GM12878 (cell line): ENCODE data around the gene TMUB1. TPM values are rescaled to one million over a fixed set of nuclear protein-coding genes. Genes with fewer than 3 reads are reported as not detected.

ENCODE experiments used
- ATAC-seq: fragments of 200-7000 bp; cut with Tn5 transposase; 3 replicates; pipeline ENCODE4 v1.9.1; 2020; ENCODE audit warnings: mild to moderate bottlenecking, moderate library complexity
- BruUV-seq: library from RNA; stranded (reverse); fragments of 400-500 nt; replicated peaks from 2 replicates; lab custom pipeline; 2021; lab: Mats Ljungman, UMichigan
- CTCF ChIA-PET: fragments of 300-600 bp; sonication (Branson Sonifier 250); formaldehyde crosslinking; extraction: SDS; loops from one replicate; lab custom pipeline; 2021; ENCODE audit warnings: inconsistent platforms; lab: Yijun Ruan, JAX
- POLR2A ChIA-PET: fragments of 350-600 bp; formaldehyde crosslinking; extraction: SDS; loops from one replicate; lab custom pipeline; 2021; ENCODE audit warnings: inconsistent platforms; lab: Charles Lee
- RAD21 ChIA-PET: fragments of 300-600 bp; sonication (Branson Sonifier 250); formaldehyde crosslinking; loops from one replicate; lab custom pipeline; 2023; ENCODE audit warnings: antibody characterized with exemption; ENCODE audit not compliant: unreplicated experiment; lab: Charles Lee
- SMC1A ChIA-PET: fragments of 300-600 bp; sonication (Branson Sonifier 250); formaldehyde crosslinking; loops from one replicate; lab custom pipeline; 2023; ENCODE audit not compliant: unreplicated experiment, uncharacterized antibody; lab: Charles Lee
- DNase-seq: peaks from one replicate; pipeline ENCODE4 v3.0.0-alpha.2; 2011; ENCODE audit warnings: low read depth, low spot score
- FAIRE-seq: peaks from 3 replicates; lab custom pipeline; 2011; peaks lifted over from hg19 to GRCh38; lab: Jason Lieb, UNC
- H2AFZ ChIP-seq: 2 replicates; pipeline ENCODE4 v1.6.0; 2011; ENCODE audit warnings: low read depth, low read length, control low read depth; ENCODE audit not compliant: control insufficient read depth
- H3K27ac ChIP-seq: 2 replicates; pipeline ENCODE4 v1.5.1; 2011; ENCODE audit warnings: control low read depth; ENCODE audit not compliant: control insufficient read depth, insufficient read depth
- H3K27me3 ChIP-seq, 2 experiments: replicated peaks in 1 of 2; 2 replicates each; pipeline versions ENCODE4 v1.6.0 to v1.6.1; 2011; ENCODE audit warnings: low read length in 1 of 2; ENCODE audit not compliant: control insufficient read depth in 2 of 2, insufficient read depth in 2 of 2
- H3K36me3 ChIP-seq, 2 experiments: 2 replicates each; pipeline ENCODE4 v1.5.1; 2011; ENCODE audit warnings: low read length in 1 of 2; ENCODE audit not compliant: control insufficient read depth in 2 of 2, insufficient read depth in 2 of 2
- H3K4me1 ChIP-seq: 2 replicates; pipeline ENCODE4 v1.6.1; 2011; ENCODE audit warnings: mild to moderate bottlenecking, low read length, moderate library complexity, mixed read lengths; ENCODE audit not compliant: control insufficient read depth, insufficient read depth
- H3K4me2 ChIP-seq: 2 replicates; pipeline ENCODE4 v1.6.0; 2011; ENCODE audit warnings: control low read depth; ENCODE audit not compliant: control insufficient read depth, insufficient read depth
- H3K4me3 ChIP-seq: fragments of 200-600 bp; sonication (generic); 2 replicates; pipeline ENCODE4 v1.5.1; 2016
- H3K79me2 ChIP-seq: 2 replicates; pipeline ENCODE4 v1.6.0; 2011; ENCODE audit warnings: low read length; ENCODE audit not compliant: control insufficient read depth, insufficient read depth
- H3K9ac ChIP-seq: 2 replicates; pipeline ENCODE4 v1.8.0; 2011; ENCODE audit warnings: low read length, control low read depth, mixed read lengths; ENCODE audit not compliant: control insufficient read depth, insufficient read depth
- H3K9me3 ChIP-seq: replicated peaks from 3 replicates; pipeline ENCODE4 v1.5.1; 2011; ENCODE audit warnings: mild to moderate bottlenecking, low read length; ENCODE audit not compliant: control insufficient read depth, insufficient read depth
- H4K20me1 ChIP-seq: 2 replicates; pipeline ENCODE4 v1.6.0; 2011; ENCODE audit not compliant: control insufficient read depth, insufficient read depth
- ATF7 ChIP-seq: fragments of 450-650 bp; IDR thresholded peaks from 2 replicates; pipeline ENCODE4 v1.6.1; 2016; ENCODE audit warnings: low read depth, mild to moderate bottlenecking
- CHD1 ChIP-seq: IDR thresholded peaks from 2 replicates; pipeline ENCODE4 v1.6.1; 2012; ENCODE audit warnings: low read depth, low read length, improper control_type of control experiment
- IRF4 ChIP-seq: IDR thresholded peaks from 2 replicates; pipeline ENCODE4 v1.6.1; 2011; ENCODE audit warnings: low read depth, low read length
- JUND ChIP-seq: IDR thresholded peaks from 2 replicates; pipeline ENCODE4 v1.6.1; 2012; ENCODE audit warnings: low read depth, mild to moderate bottlenecking, low read length, improper control_type of control experiment, moderate library complexity
- MTA3 ChIP-seq: IDR thresholded peaks from 2 replicates; pipeline ENCODE4 v1.6.1; 2012; ENCODE audit warnings: low read length, inconsistent platforms, borderline replicate concordance
- MYB ChIP-seq: fragments of 150-350 bp; IDR thresholded peaks from 2 replicates; pipeline ENCODE4 v1.6.1; 2014; ENCODE audit warnings: mild to moderate bottlenecking, low read depth, low read length, borderline replicate concordance
- NR2C1 ChIP-seq: fragments of 450-650 bp; IDR thresholded peaks from 2 replicates; pipeline ENCODE4 v1.6.1; 2017; ENCODE audit warnings: antibody characterized with exemption, mild to moderate bottlenecking, moderate library complexity
- RBBP5 ChIP-seq: fragments of 200-600 bp; sonication (generic); conservative IDR thresholded peaks from 2 replicates; pipeline ENCODE4 v1.6.1; 2016
- RELA ChIP-seq: fragments of 450-650 bp; IDR thresholded peaks from 2 replicates; pipeline ENCODE4 v1.8.0; 2014; ENCODE audit warnings: borderline replicate concordance; ENCODE audit not compliant: partially characterized antibody
- SRF ChIP-seq, 2 experiments: IDR thresholded peaks; 2 replicates each; pipeline ENCODE4 v1.6.1; 2011; ENCODE audit warnings: low read depth in 2 of 2, low read length in 2 of 2, mild to moderate bottlenecking in 1 of 2, moderate library complexity in 1 of 2
- TARDBP ChIP-seq: IDR thresholded peaks from 2 replicates; pipeline ENCODE4 v1.6.1; 2016; ENCODE audit warnings: borderline replicate concordance
- TCF3 ChIP-seq: IDR thresholded peaks from 2 replicates; pipeline ENCODE4 v1.6.1; 2012; ENCODE audit warnings: low read depth, mild to moderate bottlenecking, low read length, borderline replicate concordance; ENCODE audit not compliant: insufficient read depth
- WGBS: methylation state at CpG from one replicate; pipeline ENCODE4 v1.1.6; 2016; ENCODE audit warnings: low lambda C conversion rate; ENCODE audit not compliant: insufficient replicate concordance, insufficient coverage; ENCODE audit errors: missing lambda C conversion rate; 5-methylcytosine and 5-hydroxymethylcytosine counted together
- in situ Hi-C: fragments of 300-500 bp; cut with MboI; formaldehyde crosslinking; loops from 9 replicates; pipeline ENCODE4 v1.14.3; 2018; ENCODE audit warnings: mixed read lengths
- intact Hi-C: fragments of 100-400 bp; cut with micrococcal nuclease; formaldehyde crosslinking; loops from one replicate; pipeline ENCODE4 v1.14.2; 2022; ENCODE audit not compliant: unreplicated experiment
- polyA plus RNA-seq, 11 experiments: library from polyadenylated mRNA; depleted of rRNA in 4 of 11; unstranded in 6 of 11; stranded (reverse) in 5 of 11; fragments of >200 nt; fragmentation: Nextera tagmentation in 4 of 11; fragmentation: Illumina TruSeq in 1 of 11; extraction: Ambion mirVana in 4 of 11; extraction: Trizol in 1 of 11; gene quantifications; 1 replicate in 1 of 11; 2 replicates in 10 of 11; pipeline versions ENCODE4 v1.2.1 to v1.2.3, GENCODE V29; 2011 to 2016; ENCODE audit warnings: inconsistent platforms in 2 of 11, missing spikeins in 2 of 11, low read depth in 1 of 11
- total RNA-seq, 4 experiments: library from RNA; depleted of rRNA in 3 of 4; stranded (reverse); fragments of >200 nt in 3 of 4; fragmentation: Illumina TruSeq in 1 of 4; extraction: Trizol in 1 of 4; gene quantifications; 2 replicates each; pipeline versions ENCODE4 v1.2.1 to v1.2.3, GENCODE V29; 2013 to 2021
- TF ChIP-seq, protein P1 (sequence below): fragments of 450-650 bp; IDR thresholded peaks from 2 replicates; pipeline ENCODE4 v1.6.1; 2018; ENCODE audit warnings: borderline replicate concordance, mild to moderate bottlenecking; ENCODE audit not compliant: partially characterized antibody

TMUB1 gene
- total and polyA plus RNA-seq, 10 of the 15 experiments (the other 5 are each of a cell fraction or from before 2014, with no cell fraction given): 0.27 to 79.5 (median 41.3) TPM; not detected in 1

DNA sequence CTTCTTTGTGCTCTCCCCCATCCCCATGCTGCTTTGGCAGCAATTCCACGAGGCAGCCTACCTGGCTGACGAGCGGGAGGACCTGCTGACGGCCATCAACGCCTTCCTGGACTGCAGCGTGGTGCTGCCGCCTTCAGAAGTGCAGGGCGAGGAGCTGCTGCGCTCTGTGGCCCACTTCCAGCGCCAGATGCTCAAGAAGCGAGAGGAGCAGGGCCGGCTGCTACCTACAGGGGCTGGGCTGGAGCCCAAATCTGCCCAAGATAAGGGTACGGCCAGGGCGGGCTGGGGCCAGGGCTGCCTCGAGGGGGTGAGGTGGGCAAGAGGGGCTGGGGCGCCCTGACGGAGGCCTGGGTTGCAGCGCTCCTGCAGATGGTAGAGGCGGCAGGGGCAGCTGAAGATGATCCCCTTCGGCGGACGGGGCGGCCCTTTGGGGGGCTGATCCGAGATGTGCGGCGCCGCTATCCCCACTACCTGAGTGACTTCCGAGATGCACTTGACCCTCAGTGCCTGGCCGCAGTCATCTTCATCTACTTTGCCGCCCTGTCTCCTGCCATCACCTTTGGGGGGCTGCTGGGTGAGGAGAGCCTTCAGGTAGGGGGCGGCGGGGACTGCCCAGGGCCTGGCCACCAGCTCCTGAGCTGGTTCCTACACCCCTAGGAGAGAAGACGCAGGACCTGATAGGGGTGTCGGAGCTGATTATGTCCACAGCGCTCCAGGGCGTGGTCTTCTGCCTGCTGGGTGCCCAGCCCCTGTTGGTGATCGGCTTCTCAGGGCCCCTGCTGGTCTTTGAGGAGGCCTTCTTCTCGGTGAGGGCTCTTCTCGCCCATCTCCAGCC is 12.0 kb downstream of the TMUB1 start:
- DNase-seq (no peak), FAIRE-seq (no peak), ATAC-seq (no peak)
- 94% methylated on average over 39 of the region's 39 CpGs for WGBS
- Histone ChIP-seq H4K20me1 (no peaks in the 10 kb centered on the region), H3K79me2 (no peaks in the 10 kb centered on the region), H3K9ac (no peak overlapping the region), H2AFZ (no peak overlapping the region), H3K4me2 (no peak overlapping the region), H3K4me3 (no peak overlapping the region), H3K9me3 (no peaks in the 10 kb centered on the region), H3K4me1 (no peaks in the 10 kb centered on the region), H3K27me3 (no peaks in the 10 kb centered on the region), H3K27ac (no peak overlapping the region), H3K36me3 (peaks cover 11 to 33% of the 10 kb centered on the region in 2 experiments; a peak in 3 of 4 replicates)
- ChIA-PET RAD21 (no interaction called here), POLR2A (no interaction called here), CTCF (no interaction called here), SMC1A (no interaction called here)
- no peak for TF ChIP-seq ATF7
- no peak for TF ChIP-seq TARDBP
- TF ChIP-seq RELA: no peak
- no peak for TF ChIP-seq RBBP5
- no TSS peak for BruUV-seq
- in situ Hi-C loops: no loop called here
- intact Hi-C loops: no loop called here

DNA sequence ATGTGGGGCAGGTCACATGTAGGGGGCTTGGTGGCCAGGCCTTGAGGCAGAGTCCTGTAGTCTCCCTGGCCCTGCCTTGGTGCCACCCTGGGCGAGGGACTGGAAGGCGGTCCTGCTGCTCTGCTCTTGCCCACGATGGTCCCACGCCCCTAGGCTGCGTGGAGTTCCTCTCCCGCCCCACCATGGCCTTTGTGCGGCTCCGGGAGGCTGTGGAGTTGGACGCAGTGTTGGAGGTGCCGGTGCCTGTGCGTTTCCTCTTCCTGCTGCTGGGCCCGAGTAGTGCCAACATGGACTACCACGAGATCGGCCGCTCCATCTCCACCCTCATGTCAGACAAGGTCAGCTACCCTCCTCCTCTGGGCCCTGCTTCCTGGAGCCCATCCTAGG is 12.7 kb downstream of the TMUB1 start:
- H3K4me3 ChIP-seq: no peak overlapping the region
- H3K4me2 ChIP-seq: no peak overlapping the region
- CTCF ChIA-PET: no interaction called here
- no peak for ATAC-seq
- FAIRE-seq: no peak
- H3K27me3 ChIP-seq: no peaks in the 10 kb centered on the region
- no TSS peak for BruUV-seq
- SMC1A ChIA-PET: no interaction called here
- H4K20me1 ChIP-seq: no peaks in the 10 kb centered on the region
- POLR2A ChIA-PET: no interaction called here
- no peak for DNase-seq
- H3K79me2 ChIP-seq: no peaks in the 10 kb centered on the region
- in situ Hi-C loops (no loop called here), intact Hi-C loops (no loop called here)
- peaks cover 11 to 30% of the 10 kb centered on the region in 2 experiments; a peak in 3 of 4 replicates for H3K36me3 ChIP-seq
- RAD21 ChIA-PET: no interaction called here
- WGBS: 95% methylated on average over 15 of the region's 15 CpGs
- H3K9me3 ChIP-seq: no peaks in the 10 kb centered on the region
- H3K9ac ChIP-seq: no peak overlapping the region
- H3K27ac ChIP-seq: no peak overlapping the region
- H3K4me1 ChIP-seq: no peaks in the 10 kb centered on the region
- H2AFZ ChIP-seq: no peak overlapping the region
- TF ChIP-seq MYB (no peak), TCF3 (no peak), SRF (IDR thresholded peaks at IDR 0.05; ENCODE audit: low read depth in 2 of 2, low read length in 2 of 2) (no peak), CHD1 (no peak), JUND (no peak), MTA3 (no peak), NR2C1 (no peak), IRF4 (no peak)
- TF ChIP-seq, protein P1, sequence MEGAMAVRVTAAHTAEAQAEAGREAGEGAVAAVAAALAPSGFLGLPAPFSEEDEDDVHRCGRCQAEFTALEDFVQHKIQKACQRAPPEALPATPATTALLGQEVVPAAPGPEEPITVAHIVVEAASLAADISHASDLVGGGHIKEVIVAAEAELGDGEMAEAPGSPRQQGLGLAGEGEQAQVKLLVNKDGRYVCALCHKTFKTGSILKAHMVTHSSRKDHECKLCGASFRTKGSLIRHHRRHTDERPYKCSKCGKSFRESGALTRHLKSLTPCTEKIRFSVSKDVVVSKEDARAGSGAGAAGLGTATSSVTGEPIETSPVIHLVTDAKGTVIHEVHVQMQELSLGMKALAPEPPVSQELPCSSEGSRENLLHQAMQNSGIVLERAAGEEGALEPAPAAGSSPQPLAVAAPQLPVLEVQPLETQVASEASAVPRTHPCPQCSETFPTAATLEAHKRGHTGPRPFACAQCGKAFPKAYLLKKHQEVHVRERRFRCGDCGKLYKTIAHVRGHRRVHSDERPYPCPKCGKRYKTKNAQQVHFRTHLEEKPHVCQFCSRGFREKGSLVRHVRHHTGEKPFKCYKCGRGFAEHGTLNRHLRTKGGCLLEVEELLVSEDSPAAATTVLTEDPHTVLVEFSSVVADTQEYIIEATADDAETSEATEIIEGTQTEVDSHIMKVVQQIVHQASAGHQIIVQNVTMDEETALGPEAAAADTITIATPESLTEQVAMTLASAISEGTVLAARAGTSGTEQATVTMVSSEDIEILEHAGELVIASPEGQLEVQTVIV: no peak
